ENCODE measurements around the gene RAB3B. TPM values are rescaled to one million over a fixed set of nuclear protein-coding genes. Genes with fewer than 3 reads are reported as not detected.
"Not testable (repeated sequence)": the region's sequence is repeated elsewhere in the genome, so short reads cannot be mapped to it uniquely, and the experiment has no call there.

RAB3B gene
- total RNA-seq, 1 experiment from 2014 or later = 0.31 TPM

- no peak for DNase-seq
- CTCF ChIA-PET = interaction anchor here (0.6 kb wide), 1 partner anchor 115 kb away, joined by 3 read pairs; no protein-coding TSS in a partner anchor
- no TSS peak for BruUV-seq (replicated peaks)
- intact Hi-C loops (cut with micrococcal nuclease; ENCODE audit: unreplicated experiment) = loop anchor here (10.0 kb wide), 1 partner anchor 193 kb away; no protein-coding TSS in a partner anchor
- TF ChIP-seq CTCF (IDR thresholded peaks at IDR 0.05; ENCODE audit: unreplicated experiment) = no peak
- H3K9me3 Mint-ChIP-seq (ENCODE audit: low read depth, unreplicated experiment) = no peaks in the 10 kb centered on the region
- peak overlapping the region; percentile 39 for H3K27ac Mint-ChIP-seq (ENCODE audit: unreplicated experiment)
- peak overlapping the region; percentile 21 for H3K4me3 Mint-ChIP-seq (ENCODE audit: low read depth, unreplicated experiment)
- H3K27me3 Mint-ChIP-seq (ENCODE audit: unreplicated experiment) = no peaks in the 10 kb centered on the region
- peaks cover 25% of the 10 kb centered on the region for H3K4me1 Mint-ChIP-seq (ENCODE audit: low read depth, unreplicated experiment)
- peaks cover 8% of the 10 kb centered on the region for H3K36me3 Mint-ChIP-seq (ENCODE audit: insufficient read depth, unreplicated experiment)
These were observed 16.9 kb upstream of the RAB3B start for GRCh38 chr1:52007215-52008002.

DNA sequence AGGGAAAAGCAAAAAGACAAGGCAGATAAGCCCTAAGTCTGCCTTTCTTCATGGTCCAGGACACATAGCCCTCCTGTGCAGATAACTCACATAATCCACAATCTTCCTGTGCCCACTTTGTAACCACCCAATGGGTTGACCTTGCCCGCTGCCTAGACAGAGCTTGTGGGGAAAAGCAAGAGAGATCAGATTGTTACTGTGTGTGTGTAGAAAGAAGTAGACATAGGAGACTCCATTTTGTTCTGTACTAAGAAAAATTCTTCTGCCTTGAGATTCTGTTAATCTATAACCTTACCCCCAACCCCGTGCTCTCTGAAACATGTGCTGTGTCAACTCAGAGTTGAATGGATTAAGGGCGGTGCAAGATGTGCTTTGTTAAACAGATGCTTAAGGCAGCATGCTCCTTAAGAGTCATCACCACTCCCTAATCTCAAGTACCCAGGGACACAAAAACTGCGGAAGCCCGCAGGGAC lies 15.6 kb upstream of the RAB3B start:
- not testable (repeated sequence) for DNase-seq; BruUV-seq (replicated peaks); H3K27me3 Mint-ChIP-seq (ENCODE audit: unreplicated experiment); H3K27ac Mint-ChIP-seq (ENCODE audit: unreplicated experiment); H3K9me3 Mint-ChIP-seq (ENCODE audit: low read depth, unreplicated experiment); H3K36me3 Mint-ChIP-seq (ENCODE audit: insufficient read depth, unreplicated experiment); H3K4me3 Mint-ChIP-seq (ENCODE audit: low read depth, unreplicated experiment)
- intact Hi-C loops (cut with micrococcal nuclease; ENCODE audit: unreplicated experiment) = loop anchor here (10.0 kb wide), 1 partner anchor 191 kb away; no protein-coding TSS in a partner anchor
- CTCF ChIA-PET = interaction anchor here (1.7 kb wide), 1 partner anchor 109 kb away, joined by 13 read pairs; no protein-coding TSS in a partner anchor
- H3K4me1 Mint-ChIP-seq (ENCODE audit: low read depth, unreplicated experiment) = peaks cover 25% of the 10 kb centered on the region

DNA sequence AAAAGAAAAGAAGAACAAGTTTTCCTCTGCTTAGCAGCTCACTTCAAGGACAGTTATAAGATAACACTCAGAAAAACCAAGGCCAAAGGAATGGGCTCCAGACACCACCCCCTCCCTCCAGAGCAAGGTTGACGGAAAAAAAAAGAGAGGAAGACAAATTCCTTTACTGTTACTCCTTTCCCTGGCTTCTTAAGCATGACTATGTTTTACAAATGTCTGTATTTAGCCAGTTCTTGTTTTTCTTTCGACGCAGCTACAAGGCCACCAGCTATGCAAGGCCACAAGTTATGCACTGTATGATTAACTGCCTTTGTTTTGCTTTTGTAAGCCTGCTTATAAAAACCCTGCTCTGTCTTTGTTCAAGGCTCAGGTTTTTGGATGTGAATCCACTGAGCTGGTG lies 15.0 kb upstream of the RAB3B start:
- not testable (repeated sequence) for DNase-seq; H3K27ac Mint-ChIP-seq (ENCODE audit: unreplicated experiment); H3K27me3 Mint-ChIP-seq (ENCODE audit: unreplicated experiment); H3K4me3 Mint-ChIP-seq (ENCODE audit: low read depth, unreplicated experiment); H3K9me3 Mint-ChIP-seq (ENCODE audit: low read depth, unreplicated experiment); BruUV-seq (replicated peaks); H3K36me3 Mint-ChIP-seq (ENCODE audit: insufficient read depth, unreplicated experiment)
- CTCF ChIA-PET = interaction anchor here (1.7 kb wide), 1 partner anchor 108 kb away, joined by 13 read pairs; no protein-coding TSS in a partner anchor
- H3K4me1 Mint-ChIP-seq (ENCODE audit: low read depth, unreplicated experiment) = peaks cover 25% of the 10 kb centered on the region
- intact Hi-C loops (cut with micrococcal nuclease; ENCODE audit: unreplicated experiment) = loop anchor here (10.0 kb wide), 1 partner anchor 191 kb away; no protein-coding TSS in a partner anchor

- BruUV-seq (replicated peaks) = no TSS peak
- intact Hi-C loops (cut with micrococcal nuclease; ENCODE audit: unreplicated experiment) = loop anchor here (10.0 kb wide), 1 partner anchor 189 kb away; no protein-coding TSS in a partner anchor
- Mint-ChIP-seq H3K9me3 (ENCODE audit: low read depth, unreplicated experiment) (no peaks in the 10 kb centered on the region), H3K4me3 (ENCODE audit: low read depth, unreplicated experiment) (no peak overlapping the region), H3K27me3 (ENCODE audit: unreplicated experiment) (peaks cover 7% of the 10 kb centered on the region), H3K4me1 (ENCODE audit: low read depth, unreplicated experiment) (peaks cover 25% of the 10 kb centered on the region), H3K27ac (ENCODE audit: unreplicated experiment) (no peak overlapping the region), H3K36me3 (ENCODE audit: insufficient read depth, unreplicated experiment) (peaks cover 8% of the 10 kb centered on the region)
- no peak for TF ChIP-seq CTCF (IDR thresholded peaks at IDR 0.05; ENCODE audit: unreplicated experiment)
- CTCF ChIA-PET = no interaction called here
- DNase-seq = no peak
These were observed 13.4 kb upstream of the RAB3B start for GRCh38 chr1:52003877-52004276.

- BruUV-seq (replicated peaks) = no TSS peak
- Mint-ChIP-seq H3K9me3 (ENCODE audit: low read depth, unreplicated experiment) (no peaks in the 10 kb centered on the region), H3K4me3 (ENCODE audit: low read depth, unreplicated experiment) (no peak overlapping the region)
These were observed 11.8 kb upstream of the RAB3B start for GRCh38 chr1:52002038-52002917.

More at GRCh38 chr1:52002038-52002917, 11.8 kb upstream of the RAB3B start:
- peaks cover 23% of the 10 kb centered on the region for H3K27me3 Mint-ChIP-seq (ENCODE audit: unreplicated experiment)
- peak; percentile 86 for TF ChIP-seq CTCF (IDR thresholded peaks at IDR 0.05; ENCODE audit: unreplicated experiment)
- CTCF ChIA-PET = interaction anchor here (1.6 kb wide), 1 partner anchor 105 kb away, joined by 8 read pairs; no protein-coding TSS in a partner anchor
- intact Hi-C loops (cut with micrococcal nuclease; ENCODE audit: unreplicated experiment) = loop anchor here (1.0 to 10.0 kb wide), 2 partner anchors 105 to 187 kb away; no protein-coding TSS in a partner anchor
- peaks cover 17% of the 10 kb centered on the region for H3K4me1 Mint-ChIP-seq (ENCODE audit: low read depth, unreplicated experiment)
- H3K36me3 Mint-ChIP-seq (ENCODE audit: insufficient read depth, unreplicated experiment) = peaks cover 5% of the 10 kb centered on the region
- peak overlapping the region; percentile 25 for H3K27ac Mint-ChIP-seq (ENCODE audit: unreplicated experiment)
- DNase-seq = peak; percentile 88

Data from Calu3 (cell line).